IMR-90 (cell line): ENCODE data around the gene CENPK.

ENCODE experiments used
- FOS ChIP-seq: fragments of 150-350 bp; IDR thresholded peaks from 2 replicates; pipeline ENCODE4 v1.6.1; 2016; ENCODE audit warnings: low read depth, low read length
- POLR2A ChIP-seq: IDR thresholded peaks from 2 replicates; pipeline ENCODE4 v1.6.1; 2012; ENCODE audit warnings: mild to moderate bottlenecking, low read depth, low read length
- RAD21 ChIP-seq: IDR thresholded peaks from 2 replicates; pipeline ENCODE4 v1.6.1; 2012; ENCODE audit warnings: low read length, improper control_type of control experiment
- TF ChIP-seq, protein P1 (sequence below): fragments of 150-350 bp; IDR thresholded peaks from 2 replicates; pipeline ENCODE4 v1.6.1; 2017; ENCODE audit warnings: mild to moderate bottlenecking, antibody characterized with exemption, low read length, low read depth
- TF ChIP-seq, protein P2 (sequence below): conservative IDR thresholded peaks from 2 replicates; pipeline ENCODE4 v1.5.1; 2012; ENCODE audit warnings: mild to moderate bottlenecking, low read depth, low read length, improper control_type of control experiment

DNA sequence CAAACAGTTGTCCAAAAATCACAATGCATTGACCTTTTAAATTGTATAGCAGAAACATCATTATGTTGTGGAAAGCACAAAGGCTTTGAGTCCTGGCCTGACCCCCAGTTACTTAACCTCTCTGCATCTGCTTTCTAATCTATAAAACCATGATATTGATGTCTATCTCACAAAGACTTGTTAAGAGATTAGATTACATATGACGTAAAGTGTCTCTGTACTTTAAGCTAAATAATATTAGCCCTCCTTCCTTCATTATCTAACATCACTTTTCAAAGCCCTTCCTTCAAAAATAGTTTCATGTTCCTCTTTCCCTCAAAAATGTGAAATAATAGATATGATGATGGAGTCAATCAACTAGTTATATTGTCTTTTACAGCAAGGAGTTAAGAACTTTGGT lies 84.6 kb downstream of the CENPK start:
- TF ChIP-seq, protein P1, sequence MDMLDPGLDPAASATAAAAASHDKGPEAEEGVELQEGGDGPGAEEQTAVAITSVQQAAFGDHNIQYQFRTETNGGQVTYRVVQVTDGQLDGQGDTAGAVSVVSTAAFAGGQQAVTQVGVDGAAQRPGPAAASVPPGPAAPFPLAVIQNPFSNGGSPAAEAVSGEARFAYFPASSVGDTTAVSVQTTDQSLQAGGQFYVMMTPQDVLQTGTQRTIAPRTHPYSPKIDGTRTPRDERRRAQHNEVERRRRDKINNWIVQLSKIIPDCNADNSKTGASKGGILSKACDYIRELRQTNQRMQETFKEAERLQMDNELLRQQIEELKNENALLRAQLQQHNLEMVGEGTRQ, result no peak
- TF ChIP-seq, protein P2, sequence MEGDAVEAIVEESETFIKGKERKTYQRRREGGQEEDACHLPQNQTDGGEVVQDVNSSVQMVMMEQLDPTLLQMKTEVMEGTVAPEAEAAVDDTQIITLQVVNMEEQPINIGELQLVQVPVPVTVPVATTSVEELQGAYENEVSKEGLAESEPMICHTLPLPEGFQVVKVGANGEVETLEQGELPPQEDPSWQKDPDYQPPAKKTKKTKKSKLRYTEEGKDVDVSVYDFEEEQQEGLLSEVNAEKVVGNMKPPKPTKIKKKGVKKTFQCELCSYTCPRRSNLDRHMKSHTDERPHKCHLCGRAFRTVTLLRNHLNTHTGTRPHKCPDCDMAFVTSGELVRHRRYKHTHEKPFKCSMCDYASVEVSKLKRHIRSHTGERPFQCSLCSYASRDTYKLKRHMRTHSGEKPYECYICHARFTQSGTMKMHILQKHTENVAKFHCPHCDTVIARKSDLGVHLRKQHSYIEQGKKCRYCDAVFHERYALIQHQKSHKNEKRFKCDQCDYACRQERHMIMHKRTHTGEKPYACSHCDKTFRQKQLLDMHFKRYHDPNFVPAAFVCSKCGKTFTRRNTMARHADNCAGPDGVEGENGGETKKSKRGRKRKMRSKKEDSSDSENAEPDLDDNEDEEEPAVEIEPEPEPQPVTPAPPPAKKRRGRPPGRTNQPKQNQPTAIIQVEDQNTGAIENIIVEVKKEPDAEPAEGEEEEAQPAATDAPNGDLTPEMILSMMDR, result no peak
- TF ChIP-seq RAD21, result no peak
- no peak for TF ChIP-seq FOS
- TF ChIP-seq POLR2A, result peak; percentile 40; the same call in 1 of the 2 replicates
